Left ventricle myocardium inferior (tissue), 1 donor: ENCODE data around the gene KLHL10. TPM values are rescaled to one million over a fixed set of nuclear protein-coding genes. Genes with fewer than 3 reads are reported as not detected.
A peak's percentile ranks its signal among the peaks of the same experiment; 100 is the strongest.

ENCODE experiments used
- DNase-seq: peaks from one replicate; pipeline ENCODE4 v3.0.0-alpha.2; 2020
- H3K27ac ChIP-seq: fragments of 200-600 bp; replicated peaks from 2 replicates; pipeline ENCODE4 v1.8.0; 2021
- H3K27me3 ChIP-seq: fragments of 200-600 bp; 2 replicates; pipeline ENCODE4 v1.8.0; 2021; ENCODE audit warnings: low read depth
- H3K36me3 ChIP-seq: fragments of 200-600 bp; 2 replicates; pipeline ENCODE4 v1.8.0; 2021
- H3K4me1 ChIP-seq: fragments of 200-600 bp; 2 replicates; pipeline ENCODE4 v1.8.0; 2021
- H3K4me3 ChIP-seq: fragments of 200-600 bp; 2 replicates; pipeline ENCODE4 v1.8.0; 2021; ENCODE audit warnings: mild to moderate bottlenecking, moderate library complexity
- H3K9me3 ChIP-seq: fragments of 200-600 bp; replicated peaks from 2 replicates; pipeline ENCODE4 v1.8.0; 2021
- CTCF ChIP-seq: fragments of 200-600 bp; IDR thresholded peaks from 2 replicates; pipeline ENCODE4 v1.8.0; 2021; ENCODE audit warnings: antibody characterized with exemption, mild to moderate bottlenecking, borderline replicate concordance
- intact Hi-C: fragments of 100-400 bp; cut with micrococcal nuclease; formaldehyde crosslinking; loops from one replicate; pipeline ENCODE4 v1.11.0; 2022
- long read RNA-seq: library from polyadenylated mRNA; unstranded; transcript quantifications from one replicate; pipeline ENCODE4 v2.0.0, GENCODE V29; 2021
- total RNA-seq: library from RNA; stranded (reverse); fragmentation: NEBNext Ultra II Directional; extraction: Animal tissue kit (Norgen Biotek cat#: 25700); gene quantifications from one replicate; pipeline ENCODE4 v1.2.1, GENCODE V29; 2021
- donor health status: DM: no; HTN: yes; CAD: no; lungs with severe emphysema.

KLHL10 gene
- not detected for total RNA-seq
- long read RNA-seq: 0 reads

GRCh38 chr17:41837761-41838538, at the start of gene KLHL10:
KLHL10 (plus strand) TSS chr17:41837825; CDS start chr17:41837933, 108 bp downstream.
- Histone ChIP-seq H3K9me3 (no peaks in the 10 kb centered on the region), H3K27ac (no peak within 1 kb of the TSS), H3K27me3 (no peaks in the 10 kb centered on the region), H3K36me3 (no peaks in the 10 kb centered on the region), H3K4me1 (peaks cover 24% of the 10 kb centered on the region), H3K4me3 (peak within 1 kb of the TSS; percentile 98)
- intact Hi-C loops: no loop called here
- no peak for DNase-seq
- no peak for TF ChIP-seq CTCF

- intact Hi-C loops: no loop called here
- H3K36me3 ChIP-seq: no peaks in the 10 kb centered on the region
- DNase-seq: peak; percentile 62
- H3K9me3 ChIP-seq: no peaks in the 10 kb centered on the region
- peaks cover 42% of the 10 kb centered on the region for H3K4me1 ChIP-seq
- H3K4me3 ChIP-seq: peak overlapping the region; percentile 54
- H3K27ac ChIP-seq: peak overlapping the region; percentile 96
- no peak for TF ChIP-seq CTCF
- no peaks in the 10 kb centered on the region for H3K27me3 ChIP-seq
Measured at GRCh38 chr17:41792845-41793783, 44.5 kb upstream of the KLHL10 start.

- no peak for DNase-seq
- intact Hi-C loops: no loop called here
- Histone ChIP-seq H3K27me3 (no peaks in the 10 kb centered on the region), H3K4me3 (peak overlapping the region; percentile 54), H3K9me3 (no peaks in the 10 kb centered on the region), H3K27ac (peak overlapping the region; percentile 96), H3K4me1 (peaks cover 42% of the 10 kb centered on the region), H3K36me3 (no peaks in the 10 kb centered on the region)
- TF ChIP-seq CTCF: no peak
Measured at GRCh38 chr17:41793784-41794539, 43.7 kb upstream of the KLHL10 start.

- Histone ChIP-seq H3K4me1 (peaks cover 42% of the 10 kb centered on the region), H3K4me3 (no peak overlapping the region), H3K9me3 (no peaks in the 10 kb centered on the region), H3K27ac (peak overlapping the region; percentile 96), H3K36me3 (no peaks in the 10 kb centered on the region), H3K27me3 (no peaks in the 10 kb centered on the region)
- TF ChIP-seq CTCF: no peak
- no peak for DNase-seq
- intact Hi-C loops: no loop called here
Measured at GRCh38 chr17:41794540-41794975, 43.1 kb upstream of the KLHL10 start.
